NCI-H82 treated with DMSO at 0.1 percent for 48 hours (cell line): ENCODE measurements around the gene PLCD3.
A peak's percentile ranks its signal among the peaks of the same experiment; 100 is the strongest.

ENCODE experiments used
- DNase-seq: peaks from one replicate; lab custom pipeline; 2025; ENCODE audit not compliant: unreplicated experiment; lab: John Stamatoyannopoulos, UW

PLCD3 gene

GRCh38 chr17:45104907-45105624 is 27.2 kb downstream of the PLCD3 start:
- DNase-seq, result no peak

- no peak for DNase-seq
Observed at GRCh38 chr17:45104497-45104896, 27.8 kb downstream of the PLCD3 start.

GRCh38 chr17:45104029-45104428 is 28.3 kb downstream of the PLCD3 start:
- no peak for DNase-seq

GRCh38 chr17:45103269-45103795 is 29.0 kb downstream of the PLCD3 start:
- DNase-seq, result no peak

GRCh38 chr17:45102856-45103255 is 29.5 kb downstream of the PLCD3 start:
- DNase-seq, result no peak

- DNase-seq, result no peak
Observed at GRCh38 chr17:45101883-45102811, 30.2 kb downstream of the PLCD3 start.

GRCh38 chr17:45101546-45101882 is 30.8 kb downstream of the PLCD3 start:
- DNase-seq, result no peak

GRCh38 chr17:45098869-45099616 is 33.3 kb downstream of the PLCD3 start:
- DNase-seq, result peak; percentile 63

GRCh38 chr17:45098081-45098868 is 34.0 kb downstream of the PLCD3 start:
- DNase-seq, result no peak

GRCh38 chr17:45096926-45097325 is 35.4 kb downstream of the PLCD3 start:
- DNase-seq, result no peak

GRCh38 chr17:45096141-45096540 is 36.2 kb downstream of the PLCD3 start:
- no peak for DNase-seq

- no peak for DNase-seq
Observed at GRCh38 chr17:45093444-45094110, 38.7 kb downstream of the PLCD3 start.

- DNase-seq, result no peak
Observed at GRCh38 chr17:45092911-45093430, 39.3 kb downstream of the PLCD3 start.

- no peak for DNase-seq
Observed at GRCh38 chr17:45091778-45092425, 40.4 kb downstream of the PLCD3 start.

- no peak for DNase-seq
Observed at GRCh38 chr17:45090711-45091110, 41.6 kb downstream of the PLCD3 start.

GRCh38 chr17:45088741-45089140 is 43.6 kb downstream of the PLCD3 start:
- DNase-seq, result no peak

GRCh38 chr17:45087978-45088377 is 44.3 kb downstream of the PLCD3 start:
- DNase-seq, result no peak

GRCh38 chr17:45087504-45087975 is 44.8 kb downstream of the PLCD3 start:
- no peak for DNase-seq

GRCh38 chr17:45086865-45087503 is 45.3 kb downstream of the PLCD3 start:
- no peak for DNase-seq
